Umbilical cord (tissue), 2 donors: ENCODE measurements around the gene ITGA11. TPM values are rescaled to one million over a fixed set of nuclear protein-coding genes. Genes with fewer than 3 reads are reported as not detected.
"Not testable (repeated sequence)": the region's sequence is repeated elsewhere in the genome, so short reads cannot be mapped to it uniquely, and the experiment has no call there.

Source experiments
- DNase-seq: peaks from one replicate; pipeline ENCODE4 v3.0.0-alpha.2; 2015; ENCODE audit warnings: low spot score
- total RNA-seq: library from RNA; depleted of rRNA; stranded (reverse); fragments of >200 nt; gene quantifications from one replicate; pipeline ENCODE4 v1.2.3, GENCODE V29; 2014; ENCODE audit warnings: low replicate concordance; ENCODE audit not compliant: insufficient read depth

The ITGA11 gene
- total RNA-seq, 1 donor from 2014 or later: 84.5 TPM

- no peak for DNase-seq
These were observed 20.2 kb downstream of the ITGA11 start for GRCh38 chr15:68411735-68412134.

- DNase-seq: no peak
These were observed 20.7 kb downstream of the ITGA11 start for GRCh38 chr15:68411343-68411675.

GRCh38 chr15:68410466-68411342, 21.3 kb downstream of the ITGA11 start:
- DNase-seq: peak; percentile 93

GRCh38 chr15:68409736-68410370, 22.1 kb downstream of the ITGA11 start:
- no peak for DNase-seq

GRCh38 chr15:68408971-68409370, 23.0 kb downstream of the ITGA11 start:
- DNase-seq: no peak

- no peak for DNase-seq
These were observed 23.8 kb downstream of the ITGA11 start for GRCh38 chr15:68407886-68408881.

GRCh38 chr15:68407141-68407885, 24.6 kb downstream of the ITGA11 start:
- no peak for DNase-seq

- no peak for DNase-seq
These were observed 26.3 kb downstream of the ITGA11 start for GRCh38 chr15:68405378-68406250.

- no peak for DNase-seq
These were observed 27.7 kb downstream of the ITGA11 start for GRCh38 chr15:68404056-68404798.

GRCh38 chr15:68403161-68403941, 28.6 kb downstream of the ITGA11 start:
- no peak for DNase-seq

- no peak for DNase-seq
These were observed 29.4 kb downstream of the ITGA11 start for GRCh38 chr15:68402432-68403160.

GRCh38 chr15:68401496-68402431, 30.2 kb downstream of the ITGA11 start:
- no peak for DNase-seq

GRCh38 chr15:68400066-68400456, 31.9 kb downstream of the ITGA11 start:
- DNase-seq: no peak

- DNase-seq: no peak
These were observed 32.6 kb downstream of the ITGA11 start for GRCh38 chr15:68399096-68400065.

- not testable (repeated sequence) for DNase-seq
These were observed 34.0 kb downstream of the ITGA11 start for GRCh38 chr15:68397999-68398398.

GRCh38 chr15:68396068-68396467, 35.9 kb downstream of the ITGA11 start:
- DNase-seq: no peak
